Uterus (tissue), 2 donors: ENCODE measurements around the gene TIMP3.

Source experiments
- CTCF ChIP-seq, 4 experiments: fragments of 200-600 bp in 2 of 4; fragments of 450-650 bp in 2 of 4; sonication (generic) in 2 of 4; IDR thresholded peaks; one replicate each; pipeline ENCODE4 v1.5.1; 2016 to 2019; ENCODE audit warnings: antibody characterized with exemption in 4 of 4, mild to moderate bottlenecking in 2 of 4, moderate library complexity in 1 of 4
- POLR2A ChIP-seq, 2 donors: fragments of 450-650 bp; IDR thresholded peaks; one replicate each; pipeline ENCODE4 v1.6.1; 2016; ENCODE audit warnings: antibody characterized with exemption in 2 of 2, mild to moderate bottlenecking in 1 of 2, moderate library complexity in 1 of 2

- TF ChIP-seq POLR2A (IDR thresholded peaks at IDR 0.05) = no peak
- TF ChIP-seq CTCF (IDR thresholded peaks at IDR 0.05) = no peak
Observed at GRCh38 chr22:32830957-32831356, 29.5 kb downstream of the TIMP3 start.
